HepG2 (cell line): ENCODE data around the gene TNKS1BP1. TPM values are rescaled to one million over a fixed set of nuclear protein-coding genes. Genes with fewer than 3 reads are reported as not detected.

Source experiments
- ATAC-seq: fragments of 200-7000 bp; cut with Tn5 transposase; 3 replicates; pipeline ENCODE4 v1.9.1; 2020; ENCODE audit warnings: mild to moderate bottlenecking, moderate library complexity
- BruUV-seq: library from RNA; stranded (reverse); fragments of 400-500 nt; replicated peaks from 2 replicates; lab custom pipeline; 2021; lab: Mats Ljungman, UMichigan
- CTCF ChIA-PET: fragments of 300-600 bp; formaldehyde crosslinking; extraction: SDS; loops from one replicate; lab custom pipeline; 2021; ENCODE audit warnings: low total read pairs, inconsistent platforms, low intra/inter-chr PET ratio; lab: Yijun Ruan, JAX
- POLR2A ChIA-PET: fragments of 350-600 bp; sonication (Branson Sonifier 250); formaldehyde crosslinking; loops from one replicate; lab custom pipeline; 2020; ENCODE audit warnings: antibody characterized with exemption, inconsistent platforms; lab: Yijun Ruan, JAX
- DNase-seq: peaks from one replicate; pipeline ENCODE4 v3.0.0-alpha.2; 2015; ENCODE audit warnings: low spot score
- FAIRE-seq: peaks from 3 replicates; lab custom pipeline; 2011; peaks lifted over from hg19 to GRCh38; lab: Jason Lieb, UNC
- H2AFZ ChIP-seq: one replicate; pipeline ENCODE4 v1.6.1; 2011; ENCODE audit warnings: low read length, inconsistent platforms
- H3K27ac ChIP-seq: fragments of 300-600 bp; 3 replicates; pipeline ENCODE4 v1.8.0; 2011; ENCODE audit warnings: mixed run types, mild to moderate bottlenecking, mixed read lengths, low read length, inconsistent platforms; ENCODE audit not compliant: insufficient read depth; ENCODE audit errors: extremely low read length
- H3K27me3 ChIP-seq, 2 experiments: fragments of 200-600 bp in 1 of 2; 2 replicates in 1 of 2; 3 replicates in 1 of 2; pipeline versions ENCODE4 v1.6.0 to v1.8.0; 2011; ENCODE audit warnings: low read length in 2 of 2, mild to moderate bottlenecking in 2 of 2, moderate library complexity in 2 of 2, inconsistent platforms in 1 of 2; ENCODE audit not compliant: insufficient read depth in 2 of 2, control insufficient read depth in 1 of 2
- H3K36me3 ChIP-seq, 2 experiments: fragments of 200-600 bp in 1 of 2; replicated peaks in 1 of 2; 2 replicates in 1 of 2; 3 replicates in 1 of 2; pipeline versions ENCODE4 v1.5.1 to v1.8.0; 2011; ENCODE audit warnings: low read length in 2 of 2, inconsistent platforms in 1 of 2; ENCODE audit not compliant: insufficient read depth in 2 of 2, control insufficient read depth in 1 of 2
- H3K4me1 ChIP-seq: 2 replicates; pipeline ENCODE4 v1.5.1; 2012; ENCODE audit warnings: low read length, inconsistent platforms; ENCODE audit not compliant: insufficient read depth
- H3K4me2 ChIP-seq: 2 replicates; pipeline ENCODE4 v1.6.0; 2011; ENCODE audit warnings: low read depth, low read length, inconsistent platforms
- H3K4me3 ChIP-seq, 3 experiments: fragments of 200-600 bp in 1 of 3; sonication (generic), shearing (Covaris generic) in 1 of 3; replicated peaks in 1 of 3; 2 replicates each; pipeline ENCODE4 v1.5.1; 2011 to 2016; ENCODE audit warnings: low read length in 3 of 3, inconsistent platforms in 2 of 3, low read depth in 2 of 3, mild to moderate bottlenecking in 2 of 3, control low read depth in 1 of 3, mixed read lengths in 1 of 3; ENCODE audit not compliant: insufficient read depth in 1 of 3
- H3K79me2 ChIP-seq: one replicate; pipeline ENCODE4 v1.6.1; 2011; ENCODE audit warnings: low read length, inconsistent platforms; ENCODE audit not compliant: insufficient read depth
- H3K9ac ChIP-seq: 2 replicates; pipeline ENCODE4 v1.6.0; 2011; ENCODE audit warnings: mild to moderate bottlenecking, low read depth, low read length, inconsistent platforms; ENCODE audit not compliant: insufficient read depth
- H3K9me3 ChIP-seq: 2 replicates; pipeline ENCODE4 v1.5.1; 2012; ENCODE audit warnings: mild to moderate bottlenecking, low read length
- H4K20me1 ChIP-seq: 2 replicates; pipeline ENCODE4 v1.6.0; 2011; ENCODE audit warnings: inconsistent platforms, mild to moderate bottlenecking, low read length, moderate library complexity; ENCODE audit not compliant: insufficient read depth
- CCAR2 ChIP-seq: fragments of 200-400 bp; formaldehyde crosslinking; optimal IDR thresholded peaks from 2 replicates; pipeline ENCODE3; 2018; ENCODE audit warnings: low read depth, mild to moderate bottlenecking, low read length, moderate library complexity
- CREBL2 ChIP-seq: sonication (generic); formaldehyde crosslinking; IDR thresholded peaks from 2 replicates; pipeline ENCODE4 v1.8.1; 2023; ENCODE audit warnings: missing genetic modification reagents, mild to moderate bottlenecking, borderline replicate concordance
- FLYWCH1 ChIP-seq: sonication (generic); formaldehyde crosslinking; IDR thresholded peaks from 2 replicates; pipeline ENCODE4 v1.8.1; 2023; ENCODE audit warnings: mild to moderate bottlenecking, missing genetic modification reagents
- FOXK1 ChIP-seq: sonication (generic); formaldehyde crosslinking; IDR thresholded peaks from 2 replicates; pipeline ENCODE4 v1.4.0; 2020; ENCODE audit warnings: low read depth, missing genetic modification reagents, borderline replicate concordance
- MNT ChIP-seq: fragments of 450-650 bp; IDR thresholded peaks from 2 replicates; pipeline ENCODE4 v1.6.1; 2016
- PAF1 ChIP-seq: IDR thresholded peaks from 2 replicates; pipeline ENCODE4 v1.6.1; 2016; ENCODE audit warnings: missing genetic modification reagents, missing compliant biosample characterization
- SMC3 ChIP-seq: IDR thresholded peaks from 2 replicates; pipeline ENCODE4 v1.6.1; 2011; ENCODE audit warnings: low read length, improper control_type of control experiment
- YEATS2 ChIP-seq: sonication (generic); formaldehyde crosslinking; IDR thresholded peaks from 2 replicates; pipeline ENCODE4 v1.4.0; 2020; ENCODE audit warnings: missing genetic modification reagents, borderline replicate concordance
- ZMYM2 ChIP-seq: sonication (generic); formaldehyde crosslinking; IDR thresholded peaks from 2 replicates; pipeline ENCODE4 v1.8.0; 2022; ENCODE audit warnings: mild to moderate bottlenecking, missing genetic modification reagents
- ZNF318 ChIP-seq: sonication (generic); formaldehyde crosslinking; IDR thresholded peaks from 2 replicates; pipeline ENCODE4 v1.4.0; 2020; ENCODE audit warnings: mild to moderate bottlenecking, missing genetic modification reagents
- ZNF512B ChIP-seq: sonication (generic); formaldehyde crosslinking; IDR thresholded peaks from 2 replicates; pipeline ENCODE4 v1.5.1; 2020; ENCODE audit warnings: missing genetic modification reagents, mild to moderate bottlenecking, borderline replicate concordance
- WGBS: methylation state at CpG from one replicate; pipeline ENCODE4 v1.1.6; 2017; ENCODE audit warnings: low lambda C conversion rate; 5-methylcytosine and 5-hydroxymethylcytosine counted together
- in situ Hi-C: cut with HindIII; loops from 2 replicates; pipeline ENCODE4 v1.10.0; 2017; ENCODE audit warnings: low pct_unique_long_range_greater_than_20kb; ENCODE audit not compliant: extremely low pct_ligation_motif_present
- intact Hi-C: fragments of 100-400 bp; cut with micrococcal nuclease; formaldehyde crosslinking; loops from one replicate; pipeline ENCODE4 v1.10.0; 2022; ENCODE audit not compliant: unreplicated experiment
- polyA plus RNA-seq, 8 experiments: library from polyadenylated mRNA; depleted of rRNA in 3 of 8; stranded (reverse) in 7 of 8; unstranded in 1 of 8; fragments of >200 nt; fragmentation: Illumina TruSeq in 4 of 8; extraction: Trizol in 4 of 8; gene quantifications; 2 replicates each; pipeline versions ENCODE4 v1.2.1 to v1.2.3, GENCODE V29; 2011 to 2016; ENCODE audit warnings: low read depth in 4 of 8, missing spikeins in 1 of 8, mixed read lengths in 1 of 8; ENCODE audit not compliant: insufficient read depth in 1 of 8
- total RNA-seq, 5 experiments: library from RNA; depleted of rRNA; stranded (reverse); fragments of >200 nt; fragmentation: Illumina TruSeq; extraction: Trizol; gene quantifications; 2 replicates each; pipeline ENCODE4 v1.2.3, GENCODE V29; 2016; ENCODE audit warnings: low read depth in 1 of 5

TNKS1BP1 gene
- total and polyA plus RNA-seq, 2 of the 13 experiments (the other 11 are each of a cell fraction or from before 2014, with no cell fraction given): 13.7 to 15.0 TPM

GRCh38 chr11:57287884-57288283, 36.9 kb downstream of the TNKS1BP1 start:
- no peak for FAIRE-seq

More at GRCh38 chr11:57287884-57288283, 36.9 kb downstream of the TNKS1BP1 start:
- Histone ChIP-seq H2AFZ (no peak overlapping the region), H3K9me3 (no peaks in the 10 kb centered on the region), H3K27me3 (peaks cover 0 to 14% of the 10 kb centered on the region in 2 experiments; a peak in 1 of 5 replicates), H3K9ac (no peak overlapping the region), H3K4me3 (no peak overlapping the region), H3K27ac (no peak overlapping the region), H4K20me1 (no peaks in the 10 kb centered on the region), H3K4me1 (peaks cover 44% of the 10 kb centered on the region), H3K79me2 (no peaks in the 10 kb centered on the region), H3K4me2 (no peak overlapping the region), H3K36me3 (no peaks in the 10 kb centered on the region)
- ATAC-seq (no peak), DNase-seq (no peak)
- intact Hi-C loops (no loop called here), in situ Hi-C loops (no loop called here)
- ChIA-PET POLR2A (no interaction called here), CTCF (no interaction called here)
- TF ChIP-seq SMC3 (no peak), MNT (no peak), FLYWCH1 (CRISPR knock-in tag) (no peak), ZNF318 (no peak), CCAR2 (no peak), ZMYM2 (CRISPR knock-in tag) (no peak), FOXK1 (CRISPR knock-in tag) (no peak), ZNF512B (CRISPR knock-in tag) (no peak), PAF1 (CRISPR knock-in tag) (no peak), CREBL2 (CRISPR knock-in tag) (no peak), YEATS2 (CRISPR knock-in tag) (no peak)
- 32% methylated on average over 3 of the region's 3 CpGs for WGBS
- BruUV-seq: no TSS peak
